ENCODE data around the gene VTN. TPM values are rescaled to one million over a fixed set of nuclear protein-coding genes. Genes with fewer than 3 reads are reported as not detected.

Gene VTN
- total and polyA plus RNA-seq, 4 experiments from 2014 or later = 0.28 TPM; not detected in 3

DNA sequence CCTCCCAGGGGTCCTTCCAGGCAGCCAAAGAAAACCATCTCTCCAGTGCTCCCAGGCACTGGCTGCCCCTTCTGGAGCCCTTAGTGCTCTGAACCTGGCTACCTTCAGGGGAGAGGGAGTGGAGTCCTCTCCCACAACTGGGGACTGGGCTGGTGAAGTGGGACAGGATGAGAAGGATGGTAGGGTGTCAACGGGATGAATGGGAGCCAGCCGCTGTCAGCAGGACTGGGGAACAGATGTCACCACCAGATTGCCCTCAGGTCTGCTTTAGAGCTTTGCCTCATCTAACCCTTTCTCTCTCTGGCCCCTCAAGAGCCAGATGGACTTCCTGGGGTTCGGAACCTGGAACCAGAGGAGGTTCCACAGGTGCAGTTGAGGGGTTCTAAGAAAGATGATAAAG lies 4.6 kb downstream of the VTN start:
- CTCF ChIA-PET (ENCODE audit: partially characterized antibody) = no interaction called here
- intact Hi-C loops (cut with micrococcal nuclease) = no loop called here

DNA sequence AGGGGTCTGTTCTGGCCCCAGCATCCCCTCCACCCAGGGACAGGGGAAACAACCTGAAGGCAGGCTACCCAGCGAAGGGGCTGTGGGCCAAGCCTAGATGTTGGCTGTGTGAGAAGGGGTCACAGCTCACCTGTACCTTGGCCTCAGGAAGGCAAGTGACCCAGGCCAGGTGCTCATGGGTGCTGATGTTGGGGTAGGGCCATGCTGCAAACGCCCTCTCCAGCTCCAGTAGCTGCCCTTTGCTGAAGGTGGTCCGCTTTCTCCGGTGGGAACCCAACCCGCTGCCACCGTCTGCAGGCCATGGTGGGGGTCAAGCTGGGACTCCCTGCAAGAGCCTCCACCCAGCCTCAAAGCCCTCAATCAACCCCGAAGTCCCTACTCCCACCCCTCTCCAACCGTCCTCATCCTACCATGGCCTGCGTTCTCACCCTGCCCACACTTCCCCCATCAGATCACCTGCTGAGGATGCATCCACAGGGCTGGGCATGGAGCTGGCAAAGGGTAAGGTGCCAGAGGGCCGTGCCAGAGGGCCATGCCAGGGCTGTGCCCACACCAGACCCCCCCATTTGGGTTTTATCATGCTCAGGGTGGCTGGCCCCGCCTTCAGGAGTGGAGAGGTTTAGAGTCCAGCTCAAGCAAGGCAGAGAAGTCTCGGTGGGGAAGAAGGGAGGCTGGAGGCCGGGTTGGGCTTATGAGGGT lies 5.3 kb downstream of the VTN start, which contains the start of gene SEBOX:
TSS of gene SEBOX (minus strand) at position 535 of the 699 bp plus-strand sequence. CDS start at position 487, 48 bp downstream.
- Histone ChIP-seq H3K9me3 (ENCODE audit: control insufficient read depth in 1 of 2, low read length in 2 of 2) (no peaks in the 10 kb centered on the region), H3K4me3 (ENCODE audit: low read length in 2 of 2) (no peak within 1 kb of the TSS), H3K27ac (ENCODE audit: low read depth, low read length) (no peak within 1 kb of the TSS), H3K36me3 (ENCODE audit: insufficient read depth, low read length) (peaks cover 32% of the 10 kb centered on the region), H3K27me3 (ENCODE audit: insufficient read depth, low read length) (no peaks in the 10 kb centered on the region), H3K4me1 (ENCODE audit: insufficient read depth, low read length) (no peaks in the 10 kb centered on the region)
- ChIA-PET POLR2A (ENCODE audit: partially characterized antibody) (interaction anchor here (1.3 kb wide), 1 partner anchor 29 kb away, joined by 3 read pairs; the partner anchor contains the start of genes IFT20 and TNFAIP1), CTCF (ENCODE audit: partially characterized antibody) (interaction anchor here (2.0 kb wide), 1 partner anchor 52 kb away, joined by 7 read pairs; no protein-coding TSS in a partner anchor)
- intact Hi-C loops (cut with micrococcal nuclease) = no loop called here
- peaks cover 19 to 29% of the 10 kb centered on the region in 2 donors for H3K36me3 Mint-ChIP-seq
- no peak for DNase-seq
- H3K27ac Mint-ChIP-seq = no peak within 1 kb of the TSS
- H3K27me3 Mint-ChIP-seq = no peaks in the 10 kb centered on the region
- peaks cover 0 to 2% (median 0%) of the 10 kb centered on the region in 4 donors for H3K4me1 Mint-ChIP-seq
- H3K4me3 Mint-ChIP-seq = no peak within 1 kb of the TSS
- H3K9me3 Mint-ChIP-seq = no peaks in the 10 kb centered on the region

More for the DNA sequence above, 4.6 kb downstream of the VTN start:
- no peaks in the 10 kb centered on the region for H3K9me3 ChIP-seq (ENCODE audit: control insufficient read depth in 1 of 2, low read length in 2 of 2)
- H3K27ac ChIP-seq (ENCODE audit: low read depth, low read length) = no peak overlapping the region
- Mint-ChIP-seq H3K4me1 (peaks cover 0 to 9% (median 0%) of the 10 kb centered on the region in 4 donors), H3K27me3 (no peaks in the 10 kb centered on the region), H3K4me3 (no peak overlapping the region), H3K27ac (no peak overlapping the region), H3K9me3 (no peaks in the 10 kb centered on the region), H3K36me3 (peaks cover 16 to 24% of the 10 kb centered on the region in 2 donors)
- H3K36me3 ChIP-seq (ENCODE audit: insufficient read depth, low read length) = peaks cover 26% of the 10 kb centered on the region
- no peaks in the 10 kb centered on the region for H3K27me3 ChIP-seq (ENCODE audit: insufficient read depth, low read length)
- POLR2A ChIA-PET (ENCODE audit: partially characterized antibody) = interaction anchor here (1.3 kb wide), 1 partner anchor 30 kb away, joined by 3 read pairs; the partner anchor contains the start of genes IFT20 and TNFAIP1
- no peak for DNase-seq
- no peak overlapping the region for H3K4me3 ChIP-seq (ENCODE audit: low read length in 2 of 2)
- no peaks in the 10 kb centered on the region for H3K4me1 ChIP-seq (ENCODE audit: insufficient read depth, low read length)

GRCh38 chr17:28363776-28364650 lies 6.1 kb downstream of the VTN start:
- H3K9me3 Mint-ChIP-seq = no peaks in the 10 kb centered on the region
- POLR2A ChIA-PET (ENCODE audit: partially characterized antibody) = interaction anchor here (0.6 kb wide), 1 partner anchor 20 kb away, joined by 3 read pairs; no protein-coding TSS in a partner anchor

GRCh38 chr17:28363186-28363585 lies 6.9 kb downstream of the VTN start:
- no peak for DNase-seq
- Histone ChIP-seq H3K9me3 (ENCODE audit: control insufficient read depth in 1 of 2, low read length in 2 of 2) (no peaks in the 10 kb centered on the region), H3K36me3 (ENCODE audit: insufficient read depth, low read length) (peaks cover 39% of the 10 kb centered on the region), H3K4me1 (ENCODE audit: insufficient read depth, low read length) (peaks cover 7% of the 10 kb centered on the region), H3K27ac (ENCODE audit: low read depth, low read length) (no peak overlapping the region), H3K4me3 (ENCODE audit: low read length in 2 of 2) (no peak overlapping the region), H3K27me3 (ENCODE audit: insufficient read depth, low read length) (no peaks in the 10 kb centered on the region)
- H3K4me1 Mint-ChIP-seq = peaks cover 3 to 9% (median 6%) of the 10 kb centered on the region in 4 donors
- CTCF ChIA-PET (ENCODE audit: partially characterized antibody) = interaction anchor here (2.0 kb wide), 1 partner anchor 54 kb away, joined by 7 read pairs; no protein-coding TSS in a partner anchor
- intact Hi-C loops (cut with micrococcal nuclease) = no loop called here
- H3K4me3 Mint-ChIP-seq = no peak overlapping the region
- H3K36me3 Mint-ChIP-seq = peaks cover 24 to 36% of the 10 kb centered on the region in 2 donors
- POLR2A ChIA-PET (ENCODE audit: partially characterized antibody) = interaction anchor here (0.6 kb wide), 1 partner anchor 21 kb away, joined by 3 read pairs; no protein-coding TSS in a partner anchor
- H3K9me3 Mint-ChIP-seq = no peaks in the 10 kb centered on the region
- H3K27me3 Mint-ChIP-seq = no peaks in the 10 kb centered on the region
- no peak overlapping the region for H3K27ac Mint-ChIP-seq

More at GRCh38 chr17:28363776-28364650, 6.1 kb downstream of the VTN start:
- no peak overlapping the region for H3K4me3 ChIP-seq (ENCODE audit: low read length in 2 of 2)
- H3K27me3 ChIP-seq (ENCODE audit: insufficient read depth, low read length) = no peaks in the 10 kb centered on the region
- H3K9me3 ChIP-seq (ENCODE audit: control insufficient read depth in 1 of 2, low read length in 2 of 2) = no peaks in the 10 kb centered on the region
- intact Hi-C loops (cut with micrococcal nuclease) = no loop called here
- DNase-seq = no peak
- Mint-ChIP-seq H3K4me1 (peaks cover 0 to 4% (median 1%) of the 10 kb centered on the region in 4 donors), H3K36me3 (peaks cover 23 to 32% of the 10 kb centered on the region in 2 donors), H3K27ac (no peak overlapping the region), H3K4me3 (no peak overlapping the region), H3K27me3 (no peaks in the 10 kb centered on the region)
- H3K36me3 ChIP-seq (ENCODE audit: insufficient read depth, low read length) = peaks cover 37% of the 10 kb centered on the region
- H3K27ac ChIP-seq (ENCODE audit: low read depth, low read length) = no peak overlapping the region
- H3K4me1 ChIP-seq (ENCODE audit: insufficient read depth, low read length) = no peaks in the 10 kb centered on the region
- CTCF ChIA-PET (ENCODE audit: partially characterized antibody) = interaction anchor here (2.0 kb wide), 1 partner anchor 53 kb away, joined by 7 read pairs; no protein-coding TSS in a partner anchor

- Histone ChIP-seq H3K4me1 (ENCODE audit: insufficient read depth, low read length) (peaks cover 24% of the 10 kb centered on the region), H3K27me3 (ENCODE audit: insufficient read depth, low read length) (no peaks in the 10 kb centered on the region), H3K4me3 (ENCODE audit: low read length in 2 of 2) (peak overlapping the region; percentile 67 to 90), H3K9me3 (ENCODE audit: control insufficient read depth in 1 of 2, low read length in 2 of 2) (no peaks in the 10 kb centered on the region), H3K36me3 (ENCODE audit: insufficient read depth, low read length) (peaks cover 53% of the 10 kb centered on the region), H3K27ac (ENCODE audit: low read depth, low read length) (peak overlapping the region; percentile 85)
- Mint-ChIP-seq H3K4me3 (peak overlapping the region; percentile 92 to 98 (median 95)), H3K9me3 (no peaks in the 10 kb centered on the region), H3K27ac (peak overlapping the region; percentile 93 to 97 (median 96)), H3K4me1 (peaks cover 18 to 36% (median 26%) of the 10 kb centered on the region in 4 donors), H3K27me3 (no peaks in the 10 kb centered on the region), H3K36me3 (peaks cover 41 to 52% of the 10 kb centered on the region in 2 donors)
- no peak for DNase-seq
- POLR2A ChIA-PET (ENCODE audit: partially characterized antibody) = interaction anchor here (0.7 to 5.6 kb wide), 19 partner anchors 11 to 594 kb away, joined by 3 to 130 read pairs (median 4); partner anchors contain the start of genes IFT20, LYRM9, NEK8 and PIGS
- CTCF ChIA-PET (ENCODE audit: partially characterized antibody) = interaction anchor here (0.9 to 2.1 kb wide), 6 partner anchors 9 to 107 kb away, joined by 3 to 17 read pairs (median 4); partner anchors contain the start of genes IFT20, SARM1, TNFAIP1 and VTN
- intact Hi-C loops (cut with micrococcal nuclease) = loop anchor here (1.0 kb wide), 5 partner anchors 13 to 317 kb away; partner anchors contain the start of genes IFT20, SARM1, TMEM97 and TNFAIP1
These were observed 12.3 kb downstream of the VTN start for GRCh38 chr17:28357901-28358197.

DNA sequence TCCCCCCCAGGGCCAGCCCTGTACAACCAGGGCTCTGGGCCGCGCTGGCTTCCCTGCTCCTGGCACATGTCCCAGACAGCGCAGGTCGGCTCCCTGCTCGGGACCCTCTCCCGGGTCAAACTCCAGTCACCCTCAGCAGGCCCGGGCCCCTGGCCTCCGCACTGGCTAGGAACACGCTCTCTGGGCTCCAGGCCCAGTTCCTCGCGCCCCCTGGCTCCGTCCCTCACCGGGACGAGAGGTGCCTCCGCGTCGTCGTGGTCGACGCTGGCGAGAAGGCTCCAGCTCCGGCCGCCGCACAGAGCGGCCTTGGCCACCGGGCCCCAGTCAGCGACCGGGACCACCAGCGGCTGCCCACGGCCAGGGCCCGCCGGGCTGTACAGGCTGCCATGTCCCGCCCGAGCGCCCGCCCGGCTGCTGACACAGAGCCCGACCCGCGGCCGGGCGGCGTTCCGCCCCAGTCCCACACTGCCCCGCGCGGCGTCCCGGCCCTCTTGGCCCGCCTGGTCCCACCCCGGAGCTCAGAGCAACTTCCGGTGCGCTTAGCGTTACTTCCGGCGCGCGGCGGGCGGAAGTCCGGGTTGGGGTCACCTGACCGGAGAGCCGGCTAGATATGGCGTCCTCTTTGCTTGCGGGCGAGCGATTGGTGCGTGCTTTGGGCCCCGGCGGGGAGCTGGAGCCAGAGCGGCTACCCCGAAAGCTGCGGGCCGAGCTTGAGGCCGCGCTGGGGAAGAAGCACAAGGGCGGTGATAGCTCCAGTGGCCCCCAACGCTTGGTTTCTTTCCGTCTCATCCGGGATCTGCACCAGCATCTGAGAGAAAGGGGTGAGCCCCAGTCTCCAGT lies 12.8 kb downstream of the VTN start, which contains the start of gene POLDIP2:
TSS of gene POLDIP2 (minus strand) at position 467 of the 840 bp plus-strand sequence. CDS start at position 388, 79 bp downstream.
- Mint-ChIP-seq H3K4me3 (peak within 1 kb of the TSS; percentile 92 to 98 (median 95)), H3K9me3 (no peaks in the 10 kb centered on the region), H3K36me3 (peaks cover 44 to 52% of the 10 kb centered on the region in 2 donors), H3K27me3 (no peaks in the 10 kb centered on the region), H3K27ac (peak within 1 kb of the TSS; percentile 93 to 97 (median 96)), H3K4me1 (peaks cover 18 to 36% (median 26%) of the 10 kb centered on the region in 4 donors)
- peaks cover 50% of the 10 kb centered on the region for H3K36me3 ChIP-seq (ENCODE audit: insufficient read depth, low read length)
- POLR2A ChIA-PET (ENCODE audit: partially characterized antibody) = interaction anchor here (0.6 to 5.6 kb wide), 24 partner anchors 11 to 595 kb away, joined by 3 to 130 read pairs (median 4); partner anchors contain the start of genes IFT20, LYRM9, NEK8 and PIGS
- peak; percentile 95 to 96 (median 96) for DNase-seq
- H3K27me3 ChIP-seq (ENCODE audit: insufficient read depth, low read length) = no peaks in the 10 kb centered on the region
- CTCF ChIA-PET (ENCODE audit: partially characterized antibody) = interaction anchor here (1.0 to 2.1 kb wide), 5 partner anchors 10 to 106 kb away, joined by 3 to 17 read pairs (median 4); partner anchors contain the start of genes IFT20 and TNFAIP1
- peaks cover 24% of the 10 kb centered on the region for H3K4me1 ChIP-seq (ENCODE audit: insufficient read depth, low read length)
- peak within 1 kb of the TSS; percentile 67 to 90 for H3K4me3 ChIP-seq (ENCODE audit: low read length in 2 of 2)
- peak within 1 kb of the TSS; percentile 85 for H3K27ac ChIP-seq (ENCODE audit: low read depth, low read length)
- H3K9me3 ChIP-seq (ENCODE audit: control insufficient read depth in 1 of 2, low read length in 2 of 2) = no peaks in the 10 kb centered on the region
- intact Hi-C loops (cut with micrococcal nuclease) = loop anchor here (1.0 kb wide), 5 partner anchors 14 to 316 kb away; partner anchors contain the start of genes IFT20, SARM1, TMEM97 and TNFAIP1
